ENCODE results near the gene CLEC2A. TPM values are rescaled to one million over a fixed set of nuclear protein-coding genes. Genes with fewer than 3 reads are reported as not detected.

CLEC2A gene
- total RNA-seq, 1 experiment from 2014 or later = not detected

DNA sequence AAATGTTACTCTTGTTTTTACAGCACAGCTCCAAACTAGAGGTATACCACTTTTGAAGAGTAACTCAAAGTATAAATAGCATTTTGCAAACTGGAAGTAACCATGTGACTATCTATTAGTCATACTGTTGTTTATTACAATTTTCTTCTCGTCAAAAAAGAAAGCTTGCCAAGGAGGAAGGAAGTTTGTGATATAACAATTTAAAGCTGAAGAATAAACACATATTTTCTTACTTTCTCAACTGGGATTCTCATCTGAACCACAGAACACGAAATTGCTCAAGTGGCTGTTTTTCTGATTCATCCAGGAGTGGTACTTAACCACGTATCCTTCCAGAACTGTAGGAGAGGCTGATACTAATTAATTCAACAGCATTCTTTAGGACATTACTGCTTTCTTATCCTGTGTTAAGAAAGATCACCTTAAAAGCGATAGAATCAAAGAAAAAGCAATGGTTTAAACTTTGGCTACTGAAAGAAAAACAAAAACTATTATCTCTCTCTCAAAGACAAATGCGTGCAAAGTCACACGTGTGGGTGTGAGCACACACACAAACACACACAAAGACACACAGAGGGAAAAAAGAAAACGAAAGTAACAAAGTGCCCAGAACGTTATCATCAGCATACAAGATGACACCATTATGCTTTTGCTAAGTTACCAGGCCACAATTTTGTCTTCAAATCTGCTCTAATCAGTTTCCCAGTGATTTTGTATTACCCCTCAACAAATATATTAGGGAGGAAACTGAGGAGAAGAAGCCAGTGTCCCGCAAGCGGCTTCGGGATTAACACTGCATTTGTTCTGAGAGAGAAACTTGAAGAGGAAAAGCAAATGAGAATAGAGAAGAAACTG lies 62.6 kb downstream of the CLEC2A start, which contains the start of gene CLEC2B:
CLEC2B (minus strand) TSS at position 48 of the 855 bp plus-strand sequence.
- peak; percentile 31 for DNase-seq
- Histone ChIP-seq H3K9me3 (no peaks in the 10 kb centered on the region), H3K27me3 (no peaks in the 10 kb centered on the region), H3K36me3 (no peaks in the 10 kb centered on the region), H3K4me3 (peak within 1 kb of the TSS; percentile 56)

DNA sequence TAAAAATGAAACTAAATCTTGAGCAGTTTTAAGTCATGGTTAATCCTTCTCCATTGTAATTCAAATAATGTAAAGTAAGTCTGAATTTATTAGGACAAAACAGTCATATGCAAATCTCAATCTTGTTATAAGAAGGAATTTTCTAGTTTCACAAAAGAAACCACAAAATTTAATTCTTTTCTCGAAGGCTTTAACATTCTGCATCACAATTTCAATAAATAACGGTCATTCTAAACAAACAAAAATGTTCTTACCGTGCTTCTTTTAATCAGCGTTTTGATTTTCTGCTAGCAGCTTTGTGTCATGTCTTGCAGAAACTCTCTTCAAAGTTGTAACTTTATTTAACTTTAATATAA lies 63.2 kb downstream of the CLEC2A start:
- H3K36me3 ChIP-seq = no peaks in the 10 kb centered on the region; the same call in 1 of the 2 replicates
- no peaks in the 10 kb centered on the region for H3K27me3 ChIP-seq
- DNase-seq = no peak
- H3K4me3 ChIP-seq = peak overlapping the region; percentile 56
- H3K9me3 ChIP-seq = peaks cover 4% of the 10 kb centered on the region

DNA sequence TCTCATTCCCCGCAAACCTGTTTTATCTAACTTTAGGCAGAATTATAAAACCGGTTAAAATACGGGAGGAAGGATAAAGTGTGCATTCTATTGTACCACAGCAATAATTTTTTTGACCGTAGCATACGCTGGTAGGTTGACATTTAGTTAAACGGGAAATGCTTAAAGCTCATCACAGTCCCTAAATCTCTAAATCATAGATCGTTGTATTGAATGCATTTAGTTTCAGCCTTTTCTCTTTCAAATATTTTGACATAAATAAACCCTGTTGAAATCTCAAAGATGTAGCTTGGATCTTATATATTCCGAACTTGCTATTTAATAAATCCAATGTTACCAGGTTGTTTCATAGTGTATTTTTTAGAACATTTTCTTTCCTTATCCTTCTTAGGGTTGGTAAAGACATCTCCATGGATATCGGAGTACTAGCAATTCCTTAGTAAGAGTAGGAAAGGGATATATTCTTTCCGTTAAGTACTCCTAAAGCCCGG lies 63.8 kb downstream of the CLEC2A start:
- H3K9me3 ChIP-seq = peaks cover 9% of the 10 kb centered on the region
- H3K36me3 ChIP-seq = no peaks in the 10 kb centered on the region; the same call in 1 of the 2 replicates
- H3K4me3 ChIP-seq = peak overlapping the region; percentile 56
- no peaks in the 10 kb centered on the region for H3K27me3 ChIP-seq
- no peak for DNase-seq

DNA sequence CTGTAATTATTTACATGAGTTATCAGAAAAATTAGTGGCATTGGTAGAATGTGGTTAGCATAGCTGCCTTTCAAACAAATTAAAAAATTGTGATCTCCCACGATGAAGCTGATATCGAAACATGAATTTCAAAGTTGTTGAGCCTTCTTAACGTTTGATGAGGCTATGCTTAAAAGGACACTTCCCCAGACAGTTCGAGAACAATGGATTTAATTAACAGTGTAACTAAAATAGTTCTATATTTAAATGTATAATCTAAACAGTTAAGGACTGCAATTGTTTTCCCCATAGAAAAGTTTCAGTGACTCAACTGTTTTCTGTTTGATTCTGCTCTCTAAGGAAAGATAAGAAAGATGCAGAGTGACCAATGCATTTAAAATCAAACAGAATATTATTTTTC lies 64.6 kb downstream of the CLEC2A start:
- Histone ChIP-seq H3K9me3 (peaks cover 10% of the 10 kb centered on the region), H3K36me3 (no peaks in the 10 kb centered on the region; the same call in 1 of the 2 replicates), H3K4me3 (peak overlapping the region; percentile 56), H3K27me3 (no peaks in the 10 kb centered on the region)
- DNase-seq = no peak

DNA sequence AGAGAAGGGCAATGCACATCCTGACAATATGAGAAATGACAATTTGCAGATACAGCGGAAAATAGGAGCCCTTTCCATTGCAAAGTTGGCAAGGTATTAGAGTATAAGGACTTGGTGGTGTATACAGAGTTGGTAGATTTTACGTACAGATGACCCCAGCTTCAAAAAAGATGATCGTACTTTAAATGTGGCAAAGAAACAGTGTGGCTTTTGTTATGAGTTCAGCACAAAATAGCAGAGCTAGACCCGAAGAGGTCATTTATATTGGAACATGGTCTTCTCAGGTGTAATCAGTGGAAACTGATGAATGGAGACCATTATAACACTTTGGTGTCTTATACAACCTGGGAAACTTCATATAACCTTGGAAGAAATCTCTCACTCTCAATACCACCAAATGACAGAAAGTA lies 65.3 kb downstream of the CLEC2A start:
- no peak for DNase-seq
- peak overlapping the region; percentile 56 for H3K4me3 ChIP-seq
- H3K36me3 ChIP-seq = no peaks in the 10 kb centered on the region; the same call in 1 of the 2 replicates
- no peaks in the 10 kb centered on the region for H3K27me3 ChIP-seq
- peaks cover 10% of the 10 kb centered on the region for H3K9me3 ChIP-seq

DNA sequence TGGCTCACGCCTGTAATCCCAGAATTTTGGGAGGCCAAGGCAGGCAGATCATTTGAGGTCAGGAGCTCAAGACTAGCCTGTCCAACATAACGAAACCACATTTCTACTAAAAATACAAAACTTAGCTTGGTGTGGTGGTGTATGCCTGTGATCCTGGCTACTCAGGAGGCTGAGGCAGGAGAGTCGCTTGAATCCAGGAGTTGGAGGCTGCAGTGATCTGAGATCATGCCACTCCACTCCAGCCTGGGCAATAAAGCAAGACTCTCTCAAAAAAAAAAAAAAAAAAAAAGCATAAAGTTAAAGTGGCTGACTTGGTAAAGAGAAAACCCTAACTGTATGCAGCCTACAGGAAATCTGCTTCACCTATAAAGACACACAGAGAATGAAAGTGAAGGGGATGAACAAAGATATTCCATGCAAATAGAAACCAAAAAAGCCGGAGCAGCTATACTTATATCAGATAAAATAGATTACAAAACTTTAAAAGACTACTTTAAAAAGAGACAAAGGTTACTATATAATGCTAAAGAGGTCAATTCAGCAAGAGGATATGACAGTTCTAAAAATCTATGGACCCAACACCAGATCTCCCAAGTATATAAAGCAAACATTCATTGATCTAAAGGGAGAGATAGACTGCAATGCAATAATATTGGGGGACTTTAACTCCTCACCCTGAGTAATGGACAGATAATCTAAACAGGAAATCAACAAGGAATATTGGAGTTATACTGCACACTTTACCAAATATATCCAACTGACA lies 67.1 kb downstream of the CLEC2A start:
- no peak for DNase-seq

More for the DNA sequence above, 67.1 kb downstream of the CLEC2A start:
- Histone ChIP-seq H3K36me3 (no peaks in the 10 kb centered on the region; the same call in 1 of the 2 replicates), H3K4me3 (peak overlapping the region; percentile 56), H3K27me3 (no peaks in the 10 kb centered on the region), H3K9me3 (peaks cover 12% of the 10 kb centered on the region)

Other genes with a start within 250 kb of the CLEC2A start
- not detected in 2 replicates for gene CLECL1, start 199.3 kb downstream of the CLEC2A start, total RNA-seq (2014; rRNA removed; shearing (Covaris generic); ENCODE audit: low replicate concordance)
- not detected in 2 replicates for gene CD69, start 171.5 kb downstream of the CLEC2A start, total RNA-seq (2014; rRNA removed; shearing (Covaris generic); ENCODE audit: low replicate concordance)
- 1.8 TPM in 1 of 2 replicates, not detected in the other for gene KLRF1, start 104.9 kb downstream of the CLEC2A start, total RNA-seq (2014; rRNA removed; shearing (Covaris generic); ENCODE audit: low replicate concordance)
- gene CLEC2B, start 63.0 kb downstream of the CLEC2A start, total RNA-seq (2014; rRNA removed; shearing (Covaris generic); ENCODE audit: low replicate concordance) = 14.3 and 27.2 TPM in 2 replicates
- not detected in 2 replicates for gene KLRF2, start 50.9 kb downstream of the CLEC2A start, total RNA-seq (2014; rRNA removed; shearing (Covaris generic); ENCODE audit: low replicate concordance)
- not detected in 2 replicates for gene CLEC12A, start 39.0 kb upstream of the CLEC2A start, total RNA-seq (2014; rRNA removed; shearing (Covaris generic); ENCODE audit: low replicate concordance)
- not detected in 2 replicates for gene CLEC1B, start 66.8 kb upstream of the CLEC2A start, total RNA-seq (2014; rRNA removed; shearing (Covaris generic); ENCODE audit: low replicate concordance)
- gene CLEC12B, start 78.3 kb upstream of the CLEC2A start, total RNA-seq (2014; rRNA removed; shearing (Covaris generic); ENCODE audit: low replicate concordance) = not detected in 2 replicates
- gene CLEC9A, start 98.3 kb upstream of the CLEC2A start, total RNA-seq (2014; rRNA removed; shearing (Covaris generic); ENCODE audit: low replicate concordance) = not detected in 2 replicates
- gene CLEC1A, start 166.6 kb upstream of the CLEC2A start, total RNA-seq (2014; rRNA removed; shearing (Covaris generic); ENCODE audit: low replicate concordance) = 0.30 TPM in 1 of 2 replicates, not detected in the other
- gene CLEC7A, start 197.8 kb upstream of the CLEC2A start, total RNA-seq (2014; rRNA removed; shearing (Covaris generic); ENCODE audit: low replicate concordance) = not detected in 2 replicates
- gene OLR1, start 239.8 kb upstream of the CLEC2A start, total RNA-seq (2014; rRNA removed; shearing (Covaris generic); ENCODE audit: low replicate concordance) = 8.6 and 15.3 TPM in 2 replicates
- not detected in 2 replicates for gene TMEM52B, start 246.7 kb upstream of the CLEC2A start, total RNA-seq (2014; rRNA removed; shearing (Covaris generic); ENCODE audit: low replicate concordance)